NCI-H146 (cell line): ENCODE data around the gene TBC1D4.

Source experiments
- DNase-seq: peaks from one replicate; lab custom pipeline; 2025; lab: John Stamatoyannopoulos, UW

Gene TBC1D4

GRCh38 chr13:75485286-75486062 is 3.5 kb upstream of the TBC1D4 start:
- no peak for DNase-seq

GRCh38 chr13:75482820-75483079 is 781 bp upstream of the TBC1D4 start:
- no peak for DNase-seq

DNA sequence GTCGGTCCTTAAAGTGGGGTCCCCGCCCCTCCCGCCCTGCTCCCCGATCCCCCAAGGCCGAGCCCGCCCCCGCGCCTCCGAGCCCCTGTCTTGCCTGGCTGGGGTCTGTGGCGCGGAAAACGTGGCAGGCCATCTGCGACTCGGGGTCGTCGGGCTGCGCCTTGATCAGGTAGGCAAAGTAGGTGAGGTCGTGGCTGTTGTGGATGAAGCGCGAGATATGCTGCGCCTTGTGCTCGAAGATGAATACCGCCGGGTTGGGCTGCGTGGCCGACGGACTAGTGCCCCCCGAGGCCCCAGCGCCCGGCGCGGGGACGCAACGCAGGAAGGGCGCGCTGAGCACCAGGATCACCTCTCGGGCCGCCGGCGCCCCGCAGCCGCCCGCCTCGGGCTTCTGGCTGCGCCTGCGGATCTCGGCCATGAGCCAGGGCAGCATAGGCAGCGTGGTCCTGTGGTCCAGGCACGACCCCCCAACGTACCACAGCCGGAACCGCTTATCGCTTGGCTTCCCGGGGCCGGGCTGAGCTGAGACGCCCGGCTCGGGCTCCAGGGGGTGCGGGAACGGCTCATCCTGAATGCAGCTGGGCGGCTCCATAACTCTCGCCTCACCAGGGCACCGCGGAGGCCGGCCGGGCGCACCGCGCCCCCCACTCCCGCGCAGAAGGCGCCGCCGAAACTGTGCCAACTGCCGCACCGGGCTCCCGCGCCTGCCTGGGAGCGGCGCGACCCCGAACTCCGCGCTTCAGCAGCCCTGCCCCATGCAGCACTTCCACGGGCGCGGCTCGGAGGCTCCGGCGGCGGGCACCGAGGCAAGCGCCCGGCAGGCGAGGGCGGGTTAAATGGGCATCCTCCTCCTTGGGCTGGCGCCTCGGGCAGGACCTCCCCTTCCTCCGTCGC is 546 bp downstream of the TBC1D4 start:
- DNase-seq, result peak; percentile 80

DNA sequence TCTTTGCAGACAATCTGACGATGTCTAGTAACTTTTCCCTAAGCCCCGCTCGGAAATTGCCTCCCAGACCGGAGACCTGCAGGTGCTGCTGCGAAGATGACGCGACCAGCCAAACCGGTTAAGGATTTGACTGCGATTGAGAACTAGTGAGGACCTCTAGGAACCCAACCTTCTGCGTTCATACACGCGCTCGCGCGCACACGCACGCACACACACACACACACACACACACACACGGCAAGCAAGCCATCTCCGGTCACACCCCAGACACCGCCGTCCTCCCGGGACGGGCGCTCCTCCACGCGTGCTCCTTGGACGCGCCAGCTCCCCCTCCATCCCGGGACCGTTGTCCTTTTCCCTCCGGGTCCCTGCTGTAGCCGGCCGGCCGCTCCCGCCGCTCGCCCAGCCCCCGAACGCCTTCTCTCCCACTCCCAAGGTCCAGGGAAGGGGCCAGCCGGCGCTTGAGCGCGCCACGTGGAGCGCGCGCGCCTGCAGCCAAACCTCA is 1.2 kb downstream of the TBC1D4 start:
- peak; percentile 88 for DNase-seq

- DNase-seq, result no peak
Observed at GRCh38 chr13:75479102-75479740, 2.7 kb downstream of the TBC1D4 start.

DNA sequence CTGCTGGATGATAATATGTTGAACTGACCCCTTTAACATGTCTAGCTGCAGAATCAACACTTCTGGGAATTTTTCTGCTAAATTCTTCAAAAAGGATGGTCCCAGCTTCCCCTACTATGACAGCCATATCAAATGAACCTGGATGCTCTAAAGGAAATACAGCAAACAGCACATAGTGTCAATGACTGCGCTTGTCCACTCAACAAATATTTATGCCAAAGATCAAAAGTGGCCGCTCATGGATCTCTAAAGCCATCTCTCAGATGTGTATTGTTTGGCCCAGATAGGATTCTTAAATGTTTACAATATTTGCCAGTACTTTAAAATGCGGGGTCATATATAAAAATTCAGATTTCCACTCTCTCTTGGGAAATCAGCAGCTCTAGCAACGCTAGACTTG is 3.3 kb downstream of the TBC1D4 start:
- DNase-seq, result no peak

DNA sequence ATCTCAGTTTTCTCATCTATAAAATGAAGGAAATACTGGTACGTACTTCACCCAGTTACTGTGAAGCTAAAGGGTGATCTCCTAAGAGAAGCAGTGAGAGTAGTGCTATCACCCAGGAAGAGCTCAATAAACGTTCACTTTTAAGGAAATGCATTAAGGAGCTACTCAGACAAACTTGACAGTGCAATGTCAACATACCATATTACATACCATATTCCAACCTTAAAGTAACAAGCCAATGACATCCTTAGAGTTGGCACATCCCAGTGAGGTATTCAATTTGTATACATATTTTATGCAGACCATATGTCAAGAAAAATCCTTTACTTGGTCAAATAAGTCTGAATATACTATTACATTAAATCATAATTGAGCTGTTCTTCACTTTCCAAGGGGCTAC is 7.0 kb downstream of the TBC1D4 start:
- DNase-seq, result no peak

GRCh38 chr13:75473468-75473867 is 8.5 kb downstream of the TBC1D4 start:
- no peak for DNase-seq

DNA sequence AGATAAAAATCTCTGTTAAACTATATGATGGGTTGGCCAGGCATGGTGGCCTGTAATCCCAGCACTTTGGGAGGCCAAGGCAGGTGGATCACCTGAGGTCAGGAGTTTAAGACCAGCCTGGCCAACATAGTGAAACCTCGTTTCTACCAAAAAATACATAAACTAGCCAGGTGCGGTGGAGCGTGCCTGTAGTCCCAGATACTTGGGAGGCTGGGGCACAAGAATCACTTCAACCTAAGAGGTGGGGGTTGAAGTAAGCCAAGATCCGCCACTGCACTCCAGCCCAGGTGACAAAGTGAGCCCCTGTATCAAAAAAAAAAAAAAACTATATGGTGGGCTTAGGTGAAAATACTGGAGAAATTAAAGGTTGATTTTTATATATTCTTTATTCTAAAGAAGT is 11.3 kb downstream of the TBC1D4 start:
- DNase-seq, result no peak

DNA sequence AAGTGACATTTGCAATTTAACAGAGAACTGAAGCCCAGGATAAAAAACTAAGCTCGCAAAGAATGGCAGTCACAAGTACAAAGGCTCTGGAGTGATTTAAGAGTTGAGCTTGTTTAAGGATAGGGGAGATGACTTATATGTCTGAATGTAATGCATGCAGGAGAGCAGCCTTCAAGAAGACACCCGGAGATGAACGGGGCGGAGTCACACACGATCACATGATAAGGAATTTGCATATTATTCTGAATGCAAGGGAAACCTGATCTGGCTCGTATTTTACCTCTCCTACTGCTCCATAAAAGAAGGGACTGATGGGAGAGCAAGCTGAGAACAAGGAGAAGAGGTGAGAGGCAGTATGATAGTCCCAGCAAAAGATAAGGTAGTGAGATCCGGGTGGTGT is 12.9 kb downstream of the TBC1D4 start:
- peak; percentile 12 for DNase-seq

DNA sequence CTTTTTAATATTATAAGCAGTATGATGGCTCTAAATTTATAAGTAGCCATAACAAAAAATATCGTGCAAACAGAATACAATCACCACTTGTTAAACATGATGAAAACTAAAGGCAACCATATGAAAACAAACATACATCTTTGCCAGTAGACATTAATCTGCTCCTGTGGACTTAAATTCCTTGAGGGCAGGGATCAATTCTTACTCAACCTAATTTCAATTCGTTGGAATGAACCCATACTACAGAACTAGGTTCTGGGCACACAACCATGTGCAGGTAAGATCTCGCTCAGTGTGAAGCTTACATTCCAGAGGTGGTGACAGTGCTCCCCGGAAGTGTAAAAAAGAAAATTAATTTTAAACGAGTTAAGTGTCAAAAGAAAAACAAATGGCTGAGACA is 13.4 kb downstream of the TBC1D4 start:
- DNase-seq, result no peak

- DNase-seq, result no peak
Observed at GRCh38 chr13:75468098-75468497, 13.9 kb downstream of the TBC1D4 start.

GRCh38 chr13:75467040-75467728 is 14.8 kb downstream of the TBC1D4 start:
- no peak for DNase-seq

DNA sequence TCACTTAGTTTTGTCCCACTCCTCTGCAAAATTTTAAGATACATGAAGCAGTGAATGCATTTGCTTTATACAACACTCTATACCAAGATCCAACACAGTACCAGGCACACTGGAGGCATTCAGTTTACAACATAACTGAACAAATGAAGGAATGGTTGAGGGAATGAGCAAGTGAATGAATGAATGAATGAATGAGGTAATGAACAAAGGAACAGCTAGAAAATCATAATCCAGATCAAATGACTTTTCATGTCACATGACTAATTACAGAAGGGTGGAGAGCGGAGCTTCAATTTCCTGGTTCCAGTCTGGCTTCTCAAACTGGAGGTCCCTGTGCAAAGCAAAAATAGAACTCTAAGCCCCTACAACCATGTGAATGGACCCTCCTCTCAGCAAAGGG is 16.7 kb downstream of the TBC1D4 start:
- no peak for DNase-seq

- DNase-seq, result no peak
Observed at GRCh38 chr13:75461314-75461713, 20.7 kb downstream of the TBC1D4 start.

GRCh38 chr13:75460644-75461043 is 21.3 kb downstream of the TBC1D4 start:
- DNase-seq, result no peak

DNA sequence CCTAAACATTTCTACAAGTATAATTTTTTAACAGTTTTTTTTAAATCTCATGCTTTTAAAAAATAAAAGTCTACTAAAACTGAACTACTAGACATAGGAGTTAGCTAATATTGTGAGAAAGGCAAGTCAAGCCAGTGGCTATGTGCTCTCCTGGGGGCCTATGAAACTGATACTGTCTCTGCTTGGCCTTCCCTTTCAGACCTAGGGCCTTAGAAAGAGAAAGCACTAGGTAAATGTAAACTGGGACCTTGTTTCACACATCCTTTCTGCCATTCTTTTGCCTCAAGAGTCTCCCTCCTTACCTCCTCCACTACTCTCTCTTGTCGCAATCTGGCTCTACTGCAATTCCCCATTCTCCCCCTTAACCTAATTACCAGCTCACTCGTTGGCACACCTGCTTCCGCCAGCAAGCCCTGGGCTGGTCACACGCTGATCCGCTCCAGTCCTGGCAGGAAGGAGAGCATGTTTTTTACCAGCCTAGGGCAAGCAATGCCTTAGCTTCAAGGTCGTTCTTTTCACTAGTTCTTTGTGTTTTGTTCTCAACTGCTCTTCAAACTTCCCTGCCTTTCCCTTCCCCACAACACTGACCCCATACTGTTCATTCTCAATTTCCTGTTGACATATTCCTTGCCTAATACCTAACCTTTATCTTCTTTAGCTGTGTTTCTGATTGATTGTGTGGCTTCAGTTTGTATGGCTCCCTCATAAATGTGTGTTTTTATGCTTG is 23.1 kb downstream of the TBC1D4 start:
- DNase-seq, result peak; percentile 86

DNA sequence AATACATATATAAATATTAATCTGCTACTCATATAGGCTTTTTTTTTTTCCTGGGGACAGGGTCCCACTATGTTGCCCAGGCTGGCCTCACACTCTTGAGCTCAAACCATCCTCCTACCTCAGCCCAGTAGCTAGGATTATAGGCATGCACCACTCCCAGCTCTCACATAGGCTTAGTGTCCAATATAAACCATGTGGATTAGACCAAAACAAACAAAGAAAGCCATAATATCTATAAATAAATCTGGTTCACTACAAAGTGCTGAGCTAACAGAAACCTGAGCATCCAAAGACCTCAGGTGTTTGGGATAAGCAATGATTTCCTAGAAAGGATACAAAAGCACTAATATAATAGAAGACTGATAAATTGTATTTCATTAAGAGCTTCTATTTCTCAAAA is 26.0 kb downstream of the TBC1D4 start:
- peak; percentile 11 for DNase-seq

DNA sequence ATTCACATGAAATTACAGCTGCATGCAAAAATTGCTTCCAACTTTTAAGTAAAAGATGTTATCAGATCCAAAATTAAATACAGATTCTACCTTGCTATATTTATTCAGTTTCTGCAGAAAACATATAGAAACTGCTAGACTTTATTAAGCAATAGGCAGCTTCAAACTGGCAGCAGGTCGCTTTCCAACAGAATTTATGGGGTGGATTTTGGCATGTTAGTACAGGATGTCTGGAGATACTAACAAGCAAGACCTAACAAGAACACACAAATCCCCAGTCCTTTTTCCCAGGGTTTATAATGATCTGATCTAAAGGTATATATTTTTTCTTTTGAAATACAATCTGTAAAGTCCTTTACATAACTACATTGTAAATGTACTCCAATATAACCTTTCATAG is 27.5 kb downstream of the TBC1D4 start:
- DNase-seq, result no peak

DNA sequence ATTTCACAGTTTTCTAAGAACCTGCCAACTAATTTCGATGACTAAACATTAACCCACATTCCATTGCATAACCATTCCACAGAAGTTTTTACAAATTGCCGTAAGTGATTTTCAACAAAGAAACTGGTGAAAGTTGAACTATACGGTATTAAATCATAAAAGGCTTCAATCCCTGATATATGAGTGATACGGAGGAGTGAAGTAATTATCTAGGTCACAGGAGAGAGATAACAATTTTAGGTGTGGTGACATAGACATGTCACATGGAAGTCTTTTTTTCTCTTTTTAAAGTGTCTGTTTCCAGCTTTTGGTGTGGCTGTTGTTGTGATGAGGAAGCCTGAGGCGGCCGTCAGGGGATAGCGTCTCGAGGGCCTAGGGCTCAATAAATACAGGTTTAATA is 29.4 kb downstream of the TBC1D4 start:
- DNase-seq, result no peak

DNA sequence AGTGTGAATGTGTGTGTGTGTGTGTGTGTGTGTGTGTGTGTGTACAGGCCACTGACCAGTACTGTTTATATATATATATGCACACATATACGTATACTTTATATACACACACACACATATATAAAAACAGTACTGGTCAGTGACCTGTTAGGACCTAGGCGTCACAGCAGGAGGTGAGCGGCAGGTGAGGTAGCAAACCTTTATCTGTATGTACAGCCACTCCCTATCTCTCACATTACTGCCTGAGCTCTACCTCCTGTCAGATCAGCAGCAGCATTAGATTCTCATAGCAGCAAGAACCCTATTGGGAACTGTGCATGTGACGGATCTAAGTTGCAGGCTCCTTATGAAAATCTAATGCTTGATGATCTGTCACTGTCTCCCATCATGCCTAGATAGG is 34.5 kb downstream of the TBC1D4 start:
- peak; percentile 11 for DNase-seq

DNA sequence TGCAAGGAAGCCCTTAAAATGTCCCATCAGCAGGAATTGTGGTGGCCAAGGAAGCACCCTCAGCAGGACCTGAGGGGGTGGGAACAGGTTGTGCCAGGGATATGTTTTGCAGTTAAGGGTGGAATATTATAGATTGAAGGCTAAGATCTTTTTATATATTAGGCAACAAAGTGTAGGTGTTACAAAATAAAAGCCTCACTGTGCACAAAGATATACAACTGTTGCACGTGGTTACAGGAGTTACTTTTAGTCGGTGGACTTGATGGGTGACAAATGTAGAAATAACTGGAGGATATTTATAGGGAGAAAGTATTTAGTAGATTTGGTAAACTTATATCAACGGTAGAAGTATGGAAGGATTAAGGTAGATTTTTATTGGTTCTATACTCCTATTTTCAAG is 35.1 kb downstream of the TBC1D4 start:
- no peak for DNase-seq
